DOHH2 (cell line): ENCODE results near the gene ALDH18A1.
"Not testable (repeated sequence)": the region's sequence is repeated elsewhere in the genome, so short reads cannot be mapped to it uniquely, and the experiment has no call there.

Experiments
- H3F3A ChIP-seq: fragments of 200-600 bp; sonication (generic), shearing (Covaris generic); 2 replicates; pipeline ENCODE4 v1.6.0; 2016; ENCODE audit warnings: antibody characterized with exemption, mild to moderate bottlenecking; ENCODE audit not compliant: control insufficient read depth, insufficient read depth
- H3K27ac ChIP-seq: fragments of 200-600 bp; sonication (generic); 2 replicates; pipeline ENCODE4 v1.5.1; 2014; ENCODE audit warnings: low read depth, mild to moderate bottlenecking, low read length, moderate library complexity
- H3K27me3 ChIP-seq: fragments of 200-600 bp; sonication (generic); 2 replicates; pipeline ENCODE4 v1.6.1; 2014; ENCODE audit warnings: mild to moderate bottlenecking, low read length, mixed read lengths; ENCODE audit not compliant: control insufficient read depth
- H3K36me3 ChIP-seq: fragments of 200-600 bp; sonication (generic); 2 replicates; pipeline ENCODE4 v1.6.1; 2014; ENCODE audit warnings: mild to moderate bottlenecking, low read length, moderate library complexity, mixed read lengths; ENCODE audit not compliant: control insufficient read depth
- H3K4me1 ChIP-seq: fragments of 200-600 bp; sonication (generic); 2 replicates; pipeline ENCODE4 v1.6.1; 2014; ENCODE audit warnings: mild to moderate bottlenecking, low read length, mixed read lengths; ENCODE audit not compliant: control insufficient read depth
- H3K4me2 ChIP-seq: fragments of 200-600 bp; sonication (generic); 2 replicates; pipeline ENCODE4 v1.6.0; 2014; ENCODE audit warnings: mild to moderate bottlenecking, low read length, moderate library complexity
- H3K4me3 ChIP-seq: fragments of 200-600 bp; sonication (generic); 2 replicates; pipeline ENCODE4 v1.5.1; 2014; ENCODE audit warnings: mild to moderate bottlenecking, low read length, mixed read lengths
- H3K79me2 ChIP-seq: fragments of 200-600 bp; sonication (generic); 2 replicates; pipeline ENCODE4 v1.6.1; 2014; ENCODE audit warnings: mild to moderate bottlenecking, low read length, mixed read lengths; ENCODE audit not compliant: control insufficient read depth
- H3K9me2 ChIP-seq: fragments of 200-600 bp; sonication (generic); replicated peaks from 2 replicates; pipeline ENCODE4 v1.6.1; 2014; ENCODE audit warnings: mild to moderate bottlenecking, low read length, mixed read lengths; ENCODE audit not compliant: control insufficient read depth
- H3K9me3 ChIP-seq: fragments of 200-600 bp; sonication (generic); 2 replicates; pipeline ENCODE4 v1.6.1; 2014; ENCODE audit warnings: antibody characterized with exemption, low read length, mixed read lengths; ENCODE audit not compliant: control insufficient read depth, insufficient read depth
- H4K20me1 ChIP-seq: fragments of 200-600 bp; sonication (generic); 2 replicates; pipeline ENCODE4 v1.6.0; 2014; ENCODE audit warnings: low read depth, mild to moderate bottlenecking, antibody characterized with exemption, low read length, moderate library complexity; ENCODE audit not compliant: control insufficient read depth, insufficient read depth
- CTCF ChIP-seq: fragments of 200-600 bp; sonication (generic); IDR thresholded peaks from one replicate; pipeline ENCODE4 v1.5.1; 2014; ENCODE audit warnings: antibody characterized with exemption, mild to moderate bottlenecking, low read depth, low read length; ENCODE audit not compliant: poor library complexity, severe bottlenecking
- EZH2phosphoT487 ChIP-seq: fragments of 200-600 bp; sonication (generic); IDR thresholded peaks from 2 replicates; pipeline ENCODE4 v1.6.1; 2017; ENCODE audit warnings: borderline replicate concordance, mild to moderate bottlenecking, antibody characterized with exemption, low read length, moderate library complexity, mixed read lengths

ALDH18A1 gene

GRCh38 chr10:95675403-95676116, 19.0 kb upstream of the ALDH18A1 start:
- Histone ChIP-seq H3K36me3 (peaks cover 62% of the 10 kb centered on the region), H3K79me2 (no peaks in the 10 kb centered on the region), H3K9me3 (no peaks in the 10 kb centered on the region), H3K4me3 (no peak overlapping the region), H3F3A (0 out of 2 replicates have a peak, but pooled peaks cover 2% of the 10 kb centered on the region), H3K9me2 (no peaks in the 10 kb centered on the region), H3K4me1 (no peaks in the 10 kb centered on the region), H3K27ac (no peak overlapping the region), H3K27me3 (no peaks in the 10 kb centered on the region), H3K4me2 (no peak overlapping the region), H4K20me1 (no peaks in the 10 kb centered on the region)
- TF ChIP-seq EZH2phosphoT487, result no peak
- TF ChIP-seq CTCF, result no peak

GRCh38 chr10:95674643-95675042, 18.1 kb upstream of the ALDH18A1 start:
- H3K4me2 ChIP-seq, result no peak overlapping the region
- peaks cover 53% of the 10 kb centered on the region for H3K36me3 ChIP-seq
- no peak for TF ChIP-seq EZH2phosphoT487
- TF ChIP-seq CTCF, result no peak
- no peak overlapping the region for H3K4me3 ChIP-seq
- H3K9me2 ChIP-seq, result no peaks in the 10 kb centered on the region
- 0 out of 2 replicates have a peak, but pooled peaks cover 2% of the 10 kb centered on the region for H3F3A ChIP-seq
- no peaks in the 10 kb centered on the region for H3K79me2 ChIP-seq
- no peaks in the 10 kb centered on the region for H3K27me3 ChIP-seq
- H3K9me3 ChIP-seq, result no peaks in the 10 kb centered on the region
- no peaks in the 10 kb centered on the region for H3K4me1 ChIP-seq
- H3K27ac ChIP-seq, result no peak overlapping the region
- no peaks in the 10 kb centered on the region for H4K20me1 ChIP-seq

- H3K4me2 ChIP-seq, H4K20me1 ChIP-seq, H3K27me3 ChIP-seq, H3F3A ChIP-seq, H3K9me2 ChIP-seq, H3K9me3 ChIP-seq, H3K4me1 ChIP-seq, H3K79me2 ChIP-seq, H3K4me3 ChIP-seq, H3K27ac ChIP-seq: not testable (repeated sequence)
- peaks cover 54% of the 10 kb centered on the region for H3K36me3 ChIP-seq
These were observed 16.1 kb upstream of the ALDH18A1 start for GRCh38 chr10:95672641-95673040.

GRCh38 chr10:95664543-95664942, 8.0 kb upstream of the ALDH18A1 start:
- H3K9me3 ChIP-seq, result no peaks in the 10 kb centered on the region

More at GRCh38 chr10:95664543-95664942, 8.0 kb upstream of the ALDH18A1 start:
- Histone ChIP-seq H3K4me3 (no peak overlapping the region), H3K4me2 (no peak overlapping the region), H3F3A (0 out of 2 replicates have a peak, but pooled peaks cover 5% of the 10 kb centered on the region), H3K4me1 (no peaks in the 10 kb centered on the region), H3K9me2 (no peaks in the 10 kb centered on the region), H3K27me3 (no peaks in the 10 kb centered on the region), H4K20me1 (no peaks in the 10 kb centered on the region), H3K36me3 (peaks cover 44% of the 10 kb centered on the region), H3K79me2 (no peaks in the 10 kb centered on the region), H3K27ac (no peak overlapping the region)
- TF ChIP-seq EZH2phosphoT487 (no peak), CTCF (no peak)
